Type B pancreatic cell (in vitro differentiated cells): ENCODE results near the gene IQCF6. TPM values are rescaled to one million over a fixed set of nuclear protein-coding genes. Genes with fewer than 3 reads are reported as not detected.
"Not testable (repeated sequence)": the region's sequence is repeated elsewhere in the genome, so short reads cannot be mapped to it uniquely, and the experiment has no call there.

Experiments used
- DNase-seq: peaks from one replicate; pipeline ENCODE4 v3.0.0; 2021; ENCODE audit warnings: mixed read lengths; ENCODE audit not compliant: unreplicated experiment; ENCODE audit errors: extremely low spot score
- H3K27ac Mint-ChIP-seq: 2 replicates; pipeline ENCODE4 v1.8.0; 2021; ENCODE audit warnings: mild to moderate bottlenecking, mixed read lengths
- H3K27me3 Mint-ChIP-seq: 2 replicates; pipeline ENCODE4 v1.8.0; 2021; ENCODE audit warnings: mixed read lengths
- H3K36me3 Mint-ChIP-seq: 2 replicates; pipeline ENCODE4 v1.8.0; 2021; ENCODE audit warnings: mixed read lengths
- H3K4me1 Mint-ChIP-seq: one replicate; pipeline ENCODE4 v1.8.0; 2021; ENCODE audit warnings: mixed read lengths; ENCODE audit not compliant: unreplicated experiment
- H3K4me3 Mint-ChIP-seq: 2 replicates; pipeline ENCODE4 v1.8.0; 2021; ENCODE audit warnings: mild to moderate bottlenecking, mixed read lengths
- H3K9me3 Mint-ChIP-seq: 2 replicates; pipeline ENCODE4 v1.8.0; 2021; ENCODE audit warnings: mixed read lengths
- total RNA-seq: library from RNA; stranded (reverse); gene quantifications from 2 replicates; pipeline ENCODE4 v1.2.1, GENCODE V29; 2021; ENCODE audit warnings: low replicate concordance
- TF ChIP-seq, protein P1 (sequence below): fragments of 200-600 bp; sonication (generic); conservative IDR thresholded peaks from 2 replicates; pipeline ENCODE4 v1.5.0; 2021; ENCODE audit warnings: antibody characterized with exemption, mild to moderate bottlenecking

IQCF6 gene
- total RNA-seq, 1 donor from 2014 or later: not detected

DNA sequence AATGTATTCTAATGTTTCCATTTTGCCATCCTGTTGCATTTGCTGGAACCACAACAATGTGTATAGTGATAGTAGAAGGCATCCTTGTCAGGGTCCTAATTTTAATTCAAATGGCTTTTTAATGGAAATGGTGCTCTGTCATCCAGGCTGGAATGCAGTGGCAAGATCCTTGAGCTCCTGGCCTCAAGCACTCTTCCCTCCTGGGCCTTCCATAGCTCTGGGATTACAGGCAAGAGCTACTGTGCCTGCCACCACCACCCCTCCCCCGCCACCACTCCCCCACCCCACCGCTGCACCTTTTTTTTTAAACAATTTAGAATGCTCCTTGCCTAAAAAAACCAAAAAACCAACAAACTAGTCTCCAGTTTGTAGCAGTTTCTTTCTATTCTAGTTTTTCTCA is 15.2 kb upstream of the IQCF6 start:
- TF ChIP-seq, protein P1, sequence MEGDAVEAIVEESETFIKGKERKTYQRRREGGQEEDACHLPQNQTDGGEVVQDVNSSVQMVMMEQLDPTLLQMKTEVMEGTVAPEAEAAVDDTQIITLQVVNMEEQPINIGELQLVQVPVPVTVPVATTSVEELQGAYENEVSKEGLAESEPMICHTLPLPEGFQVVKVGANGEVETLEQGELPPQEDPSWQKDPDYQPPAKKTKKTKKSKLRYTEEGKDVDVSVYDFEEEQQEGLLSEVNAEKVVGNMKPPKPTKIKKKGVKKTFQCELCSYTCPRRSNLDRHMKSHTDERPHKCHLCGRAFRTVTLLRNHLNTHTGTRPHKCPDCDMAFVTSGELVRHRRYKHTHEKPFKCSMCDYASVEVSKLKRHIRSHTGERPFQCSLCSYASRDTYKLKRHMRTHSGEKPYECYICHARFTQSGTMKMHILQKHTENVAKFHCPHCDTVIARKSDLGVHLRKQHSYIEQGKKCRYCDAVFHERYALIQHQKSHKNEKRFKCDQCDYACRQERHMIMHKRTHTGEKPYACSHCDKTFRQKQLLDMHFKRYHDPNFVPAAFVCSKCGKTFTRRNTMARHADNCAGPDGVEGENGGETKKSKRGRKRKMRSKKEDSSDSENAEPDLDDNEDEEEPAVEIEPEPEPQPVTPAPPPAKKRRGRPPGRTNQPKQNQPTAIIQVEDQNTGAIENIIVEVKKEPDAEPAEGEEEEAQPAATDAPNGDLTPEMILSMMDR: no peak
- Mint-ChIP-seq H3K27me3 (peaks cover 20% of the 10 kb centered on the region), H3K9me3 (no peaks in the 10 kb centered on the region), H3K27ac (no peak overlapping the region), H3K4me1 (no peaks in the 10 kb centered on the region), H3K4me3 (no peak overlapping the region), H3K36me3 (no peaks in the 10 kb centered on the region)
- no peak for DNase-seq

- Mint-ChIP-seq H3K4me3 (no peak overlapping the region), H3K4me1 (no peaks in the 10 kb centered on the region), H3K27me3 (peaks cover 20% of the 10 kb centered on the region), H3K27ac (no peak overlapping the region), H3K36me3 (no peaks in the 10 kb centered on the region), H3K9me3 (no peaks in the 10 kb centered on the region)
- TF ChIP-seq, protein P1: no peak
- no peak for DNase-seq
Observed at GRCh38 chr3:51792206-51792605, 13.2 kb upstream of the IQCF6 start.

GRCh38 chr3:51789437-51789836 is 10.4 kb upstream of the IQCF6 start:
- Mint-ChIP-seq H3K27me3 (peaks cover 16% of the 10 kb centered on the region), H3K9me3 (no peaks in the 10 kb centered on the region), H3K27ac (no peak overlapping the region), H3K36me3 (no peaks in the 10 kb centered on the region), H3K4me3 (no peak overlapping the region), H3K4me1 (no peaks in the 10 kb centered on the region)
- TF ChIP-seq, protein P1: no peak
- no peak for DNase-seq

- H3K27ac Mint-ChIP-seq, H3K4me1 Mint-ChIP-seq, H3K36me3 Mint-ChIP-seq, DNase-seq, H3K4me3 Mint-ChIP-seq, H3K9me3 Mint-ChIP-seq: not testable (repeated sequence)
- H3K27me3 Mint-ChIP-seq: peaks cover 27% of the 10 kb centered on the region
Observed at GRCh38 chr3:51787576-51787975, 8.5 kb upstream of the IQCF6 start.

DNA sequence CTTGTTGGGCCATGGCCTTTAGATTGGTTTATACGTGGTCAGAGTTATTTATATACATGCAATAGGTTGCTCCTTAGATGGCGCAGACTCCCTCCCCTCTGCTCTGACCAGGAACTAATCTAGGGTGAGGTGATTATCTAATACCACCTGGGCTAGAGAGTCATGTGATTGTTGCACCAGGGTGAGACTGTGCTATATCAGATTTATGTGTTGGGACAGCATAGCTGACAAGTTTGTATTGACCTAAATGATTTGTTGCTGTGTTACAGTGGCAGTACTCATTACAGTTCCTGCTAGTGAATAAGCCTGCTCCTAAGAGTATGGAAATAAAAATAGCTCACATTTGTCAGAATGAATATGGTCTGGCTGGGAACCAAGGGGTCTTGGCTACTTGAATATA is 7.2 kb upstream of the IQCF6 start:
- Mint-ChIP-seq H3K4me1 (no peaks in the 10 kb centered on the region), H3K4me3 (no peak overlapping the region), H3K27ac (no peak overlapping the region), H3K9me3 (no peaks in the 10 kb centered on the region), H3K27me3 (peaks cover 28% of the 10 kb centered on the region), H3K36me3 (no peaks in the 10 kb centered on the region)
- DNase-seq: no peak
- TF ChIP-seq, protein P1: no peak

GRCh38 chr3:51778554-51778953 is 483 bp downstream of the IQCF6 start:
- Mint-ChIP-seq H3K27ac (no peak overlapping the region), H3K9me3 (no peaks in the 10 kb centered on the region), H3K27me3 (peaks cover 24% of the 10 kb centered on the region), H3K4me1 (no peaks in the 10 kb centered on the region), H3K4me3 (no peak overlapping the region), H3K36me3 (no peaks in the 10 kb centered on the region)
- no peak for DNase-seq
- TF ChIP-seq, protein P1: no peak
